Endodermal cell (in vitro differentiated cells): ENCODE results near the gene COL4A2. TPM values are rescaled to one million over a fixed set of nuclear protein-coding genes. Genes with fewer than 3 reads are reported as not detected.

Experiments
- DNase-seq: peaks from one replicate; pipeline ENCODE4 v3.0.0-alpha.2; 2017
- H3K27ac ChIP-seq: 2 replicates; pipeline ENCODE4 v1.5.1; 2013; ENCODE audit warnings: mild to moderate bottlenecking, low read depth, low read length, moderate library complexity
- H3K27me3 ChIP-seq: 2 replicates; pipeline ENCODE4 v1.6.1; 2013; ENCODE audit warnings: mild to moderate bottlenecking, low read length, moderate library complexity; ENCODE audit not compliant: insufficient read depth, control insufficient read depth, poor library complexity, severe bottlenecking
- H3K36me3 ChIP-seq: 2 replicates; pipeline ENCODE4 v1.7.0; 2013; ENCODE audit warnings: mild to moderate bottlenecking, low read length, moderate library complexity; ENCODE audit not compliant: control insufficient read depth, insufficient read depth
- H3K4me1 ChIP-seq: one replicate; pipeline ENCODE4 v1.7.0; 2013; ENCODE audit warnings: low read length; ENCODE audit not compliant: control insufficient read depth, insufficient read depth
- H3K4me3 ChIP-seq: 2 replicates; pipeline ENCODE4 v1.5.1; 2013; ENCODE audit warnings: mild to moderate bottlenecking, low read length, moderate library complexity
- H3K9ac ChIP-seq: 2 replicates; pipeline ENCODE4 v1.6.1; 2013; ENCODE audit warnings: mild to moderate bottlenecking, low read length, moderate library complexity; ENCODE audit not compliant: poor library complexity, severe bottlenecking; ENCODE audit errors: extremely low read depth
- H3K9me3 ChIP-seq: 2 replicates; pipeline ENCODE4 v1.6.1; 2013; ENCODE audit warnings: mild to moderate bottlenecking, low read length, moderate library complexity; ENCODE audit not compliant: control insufficient read depth
- H3K27ac Mint-ChIP-seq: 2 replicates; pipeline ENCODE4 v1.8.0; 2020; ENCODE audit warnings: mixed read lengths
- H3K27me3 Mint-ChIP-seq: 2 replicates; pipeline ENCODE4 v1.8.0; 2021; ENCODE audit warnings: mild to moderate bottlenecking, mixed read lengths; ENCODE audit not compliant: insufficient read depth
- H3K36me3 Mint-ChIP-seq: 2 replicates; pipeline ENCODE4 v1.8.0; 2020; ENCODE audit warnings: low read depth, mixed read lengths
- H3K4me1 Mint-ChIP-seq: 2 replicates; pipeline ENCODE4 v1.8.0; 2020; ENCODE audit warnings: mixed read lengths
- H3K4me3 Mint-ChIP-seq: 2 replicates; pipeline ENCODE4 v1.8.0; 2020; ENCODE audit warnings: mild to moderate bottlenecking, moderate library complexity, mixed read lengths
- H3K9me3 Mint-ChIP-seq: 2 replicates; pipeline ENCODE4 v1.8.0; 2020; ENCODE audit warnings: mild to moderate bottlenecking, mixed read lengths
- CTCF ChIP-seq: fragments of 200-600 bp; sonication (generic); conservative IDR thresholded peaks from 2 replicates; pipeline ENCODE4 v1.5.0; 2021; ENCODE audit warnings: antibody characterized with exemption, mild to moderate bottlenecking
- WGBS, 2 experiments: methylation state at CpG; one replicate each; pipeline versions ENCODE4 v1.1.5 to v1.1.7; 2013; ENCODE audit warnings: missing lambda C conversion rate in 2 of 2, mixed read lengths in 1 of 2; ENCODE audit not compliant: insufficient coverage in 1 of 2, insufficient read length in 1 of 2; 5-methylcytosine and 5-hydroxymethylcytosine counted together
- total RNA-seq, 2 donors: library from RNA; stranded (reverse); fragmentation: NEBNext Ultra II Directional in 1 of 2; extraction: Animal tissue kit (Norgen Biotek cat#: 25700) in 1 of 2; gene quantifications; 2 replicates in 1 of 2; 3 replicates in 1 of 2; pipeline ENCODE4 v1.2.1, GENCODE V29; 2021

Gene COL4A2
- total RNA-seq, 2 donors from 2014 or later = 388 to 398 TPM

- H3K9ac ChIP-seq = no peak overlapping the region
- no peak for TF ChIP-seq CTCF
- H3K36me3 ChIP-seq = peaks cover 96% of the 10 kb centered on the region
- H3K9me3 ChIP-seq = peaks cover 16% of the 10 kb centered on the region
- WGBS, 2 experiments = 95 to 100% methylated on average over 3 to 9 of the region's 9 CpGs
- no peak overlapping the region for H3K27ac ChIP-seq
- H3K36me3 Mint-ChIP-seq = peaks cover 88% of the 10 kb centered on the region
- peak; percentile 28 for DNase-seq
- H3K4me3 ChIP-seq = no peak overlapping the region
- no peak overlapping the region for H3K4me3 Mint-ChIP-seq
- no peak overlapping the region for H3K27ac Mint-ChIP-seq
- no peaks in the 10 kb centered on the region for H3K27me3 ChIP-seq
- H3K27me3 Mint-ChIP-seq = no peaks in the 10 kb centered on the region
- peaks cover 2% of the 10 kb centered on the region for H3K9me3 Mint-ChIP-seq
- peaks cover 3% of the 10 kb centered on the region for H3K4me1 ChIP-seq
- peaks cover 14% of the 10 kb centered on the region for H3K4me1 Mint-ChIP-seq
Measured at GRCh38 chr13:110289174-110289573, 17.9 kb upstream of the COL4A2 start.

- peak; percentile 31 for TF ChIP-seq CTCF
- peaks cover 14% of the 10 kb centered on the region for H3K4me1 Mint-ChIP-seq
- no peak overlapping the region for H3K4me3 Mint-ChIP-seq
Measured at GRCh38 chr13:110289661-110290060, 17.4 kb upstream of the COL4A2 start.

DNA sequence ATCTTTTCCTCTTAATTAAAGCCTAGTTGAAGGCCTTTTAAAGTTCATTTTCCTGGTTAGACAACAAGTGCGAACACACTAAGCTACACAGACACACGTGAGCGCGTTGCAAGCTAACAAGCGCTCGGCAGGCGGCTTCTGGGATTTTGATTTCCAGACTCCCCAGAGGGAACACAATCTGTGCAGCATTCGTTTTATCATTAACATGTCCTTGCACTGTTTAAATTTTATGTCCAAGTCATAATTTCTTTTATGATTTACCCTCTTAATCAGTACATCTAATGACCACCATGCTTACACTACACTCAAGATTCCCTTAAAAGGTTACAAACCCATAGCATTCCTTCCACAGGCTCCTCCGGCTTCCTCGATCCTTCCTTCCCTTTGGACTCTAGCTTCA lies 16.9 kb upstream of the COL4A2 start:
- no peak overlapping the region for H3K27ac ChIP-seq
- Mint-ChIP-seq H3K9me3 (peaks cover 4% of the 10 kb centered on the region), H3K4me1 (peaks cover 14% of the 10 kb centered on the region), H3K27me3 (no peaks in the 10 kb centered on the region), H3K27ac (peak overlapping the region; percentile 72), H3K4me3 (no peak overlapping the region), H3K36me3 (peaks cover 88% of the 10 kb centered on the region)
- H3K36me3 ChIP-seq = peaks cover 96% of the 10 kb centered on the region
- H3K4me3 ChIP-seq = no peak overlapping the region
- H3K27me3 ChIP-seq = no peaks in the 10 kb centered on the region
- H3K9ac ChIP-seq = no peak overlapping the region
- no peak for TF ChIP-seq CTCF
- peaks cover 3% of the 10 kb centered on the region for H3K4me1 ChIP-seq
- peak; percentile 10 for DNase-seq
- WGBS, 2 experiments = 97 to 100% methylated on average over 10 of the region's 10 CpGs
- peaks cover 26% of the 10 kb centered on the region for H3K9me3 ChIP-seq

More at GRCh38 chr13:110289661-110290060, 17.4 kb upstream of the COL4A2 start:
- Mint-ChIP-seq H3K36me3 (peaks cover 90% of the 10 kb centered on the region), H3K27me3 (no peaks in the 10 kb centered on the region), H3K9me3 (peaks cover 4% of the 10 kb centered on the region), H3K27ac (no peak overlapping the region)
- peaks cover 3% of the 10 kb centered on the region for H3K4me1 ChIP-seq
- no peak for DNase-seq
- WGBS, 2 experiments = 96 to 99% methylated on average over 11 of the region's 11 CpGs
- H3K27me3 ChIP-seq = no peaks in the 10 kb centered on the region
- H3K4me3 ChIP-seq = no peak overlapping the region
- peaks cover 96% of the 10 kb centered on the region for H3K36me3 ChIP-seq
- no peak overlapping the region for H3K27ac ChIP-seq
- H3K9ac ChIP-seq = no peak overlapping the region
- H3K9me3 ChIP-seq = peaks cover 21% of the 10 kb centered on the region
